Tibial artery (tissue), 4 donors: ENCODE results near the gene GPRC5B.

ENCODE experiments used
- DNase-seq, 2 donors: peaks; one replicate each; pipeline ENCODE4 v3.0.0-alpha.2; 2019
- H3K27ac ChIP-seq, 2 donors: fragments of 200-600 bp; sonication (generic) in 1 of 2; 1 replicate in 1 of 2; 2 replicates in 1 of 2; pipeline ENCODE4 v1.5.1; 2018 to 2019; ENCODE audit warnings: mild to moderate bottlenecking in 1 of 2
- H3K27me3 ChIP-seq, 2 donors: fragments of 200-600 bp; sonication (generic) in 1 of 2; one replicate each; pipeline versions ENCODE4 v1.5.1 to v1.6.0; 2016 to 2019
- H3K36me3 ChIP-seq, 3 donors: fragments of 200-600 bp; sonication (generic) in 2 of 3; one replicate each; pipeline ENCODE4 v1.5.1; 2016 to 2019; ENCODE audit warnings: mild to moderate bottlenecking in 2 of 3
- H3K4me1 ChIP-seq, 4 donors: fragments of 200-600 bp; sonication (generic) in 2 of 4; 1 replicate in 3 of 4; 2 replicates in 1 of 4; pipeline ENCODE4 v1.5.1; 2016 to 2019
- H3K4me3 ChIP-seq, 2 donors: fragments of 200-600 bp; sonication (generic) in 1 of 2; 1 replicate in 1 of 2; 2 replicates in 1 of 2; pipeline ENCODE4 v1.5.1; 2018 to 2019; ENCODE audit warnings: mild to moderate bottlenecking in 2 of 2
- H3K9me3 ChIP-seq, 3 donors: fragments of 200-600 bp; sonication (generic) in 1 of 3; one replicate each; pipeline ENCODE4 v1.5.1; 2016 to 2019
- CTCF ChIP-seq, 2 experiments: fragments of 200-600 bp in 1 of 2; fragments of 450-650 bp in 1 of 2; IDR thresholded peaks; one replicate each; pipeline ENCODE4 v1.5.1; 2017 to 2019; ENCODE audit warnings: antibody characterized with exemption in 2 of 2, mild to moderate bottlenecking in 1 of 2, moderate library complexity in 1 of 2
- intact Hi-C: fragments of 100-400 bp; cut with DNase I; formaldehyde crosslinking; loops from one replicate; pipeline ENCODE4 v1.15.0; 2023; ENCODE audit warnings: low total_unique reads

Gene GPRC5B

GRCh38 chr16:19913340-19913645 lies 28.6 kb upstream of the GPRC5B start:
- TF ChIP-seq CTCF (IDR thresholded peaks at IDR 0.05), result no peak
- H3K27me3 ChIP-seq, result peaks cover 0 to 25% of the 10 kb centered on the region in 2 donors
- H3K4me3 ChIP-seq, result no peak overlapping the region
- no peaks in the 10 kb centered on the region for H3K4me1 ChIP-seq
- intact Hi-C loops, result no loop called here
- no peaks in the 10 kb centered on the region for H3K36me3 ChIP-seq
- no peak for DNase-seq
- H3K9me3 ChIP-seq, result no peaks in the 10 kb centered on the region
- H3K27ac ChIP-seq, result no peak overlapping the region

DNA sequence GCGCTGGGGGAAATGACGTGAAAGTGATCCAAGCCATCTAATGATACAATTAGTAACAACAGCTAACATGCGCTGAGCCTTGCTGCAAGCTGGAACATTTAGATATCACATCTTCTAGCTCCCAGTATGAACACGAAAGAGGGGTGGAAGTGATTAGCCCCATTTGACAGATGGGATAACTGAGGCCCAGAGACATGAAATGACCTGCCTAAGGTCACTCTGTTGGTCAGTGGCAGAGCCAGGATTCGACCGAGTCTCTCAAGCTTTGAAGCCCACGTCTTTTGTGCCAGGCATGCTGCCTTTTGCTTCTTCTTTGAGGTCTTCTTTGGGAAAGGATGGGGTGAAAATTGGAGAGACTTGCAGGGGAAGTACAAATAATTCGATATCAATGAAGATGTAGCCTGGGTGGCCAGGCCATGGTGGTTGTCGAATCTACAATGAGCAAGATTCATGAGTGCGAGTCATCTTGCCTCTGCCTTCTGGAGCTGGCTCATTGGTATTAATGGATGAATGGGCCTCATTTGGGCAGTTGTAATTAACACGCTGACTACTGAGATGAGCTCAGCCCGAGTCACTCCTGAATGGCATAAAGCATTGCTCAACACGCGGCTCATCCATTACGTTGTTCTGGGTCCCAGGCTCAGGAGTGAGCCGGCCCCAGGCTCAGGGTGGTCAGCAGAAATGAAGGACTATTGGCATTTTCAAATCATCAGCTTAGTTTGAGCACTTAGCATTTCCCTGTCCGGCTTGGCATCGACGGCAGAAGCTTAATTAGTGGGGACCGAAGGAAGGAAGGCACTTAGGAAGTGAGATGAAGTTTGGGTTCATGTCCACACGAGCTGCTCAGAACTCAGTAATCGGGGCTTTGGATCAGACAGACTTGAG lies 28.0 kb upstream of the GPRC5B start:
- Histone ChIP-seq H3K27ac (no peak overlapping the region), H3K27me3 (peaks cover 0 to 31% of the 10 kb centered on the region in 2 donors), H3K4me1 (no peaks in the 10 kb centered on the region), H3K36me3 (no peaks in the 10 kb centered on the region), H3K4me3 (no peak overlapping the region), H3K9me3 (no peaks in the 10 kb centered on the region)
- no peak for DNase-seq
- TF ChIP-seq CTCF (IDR thresholded peaks at IDR 0.05), result no peak
- intact Hi-C loops, result no loop called here

DNA sequence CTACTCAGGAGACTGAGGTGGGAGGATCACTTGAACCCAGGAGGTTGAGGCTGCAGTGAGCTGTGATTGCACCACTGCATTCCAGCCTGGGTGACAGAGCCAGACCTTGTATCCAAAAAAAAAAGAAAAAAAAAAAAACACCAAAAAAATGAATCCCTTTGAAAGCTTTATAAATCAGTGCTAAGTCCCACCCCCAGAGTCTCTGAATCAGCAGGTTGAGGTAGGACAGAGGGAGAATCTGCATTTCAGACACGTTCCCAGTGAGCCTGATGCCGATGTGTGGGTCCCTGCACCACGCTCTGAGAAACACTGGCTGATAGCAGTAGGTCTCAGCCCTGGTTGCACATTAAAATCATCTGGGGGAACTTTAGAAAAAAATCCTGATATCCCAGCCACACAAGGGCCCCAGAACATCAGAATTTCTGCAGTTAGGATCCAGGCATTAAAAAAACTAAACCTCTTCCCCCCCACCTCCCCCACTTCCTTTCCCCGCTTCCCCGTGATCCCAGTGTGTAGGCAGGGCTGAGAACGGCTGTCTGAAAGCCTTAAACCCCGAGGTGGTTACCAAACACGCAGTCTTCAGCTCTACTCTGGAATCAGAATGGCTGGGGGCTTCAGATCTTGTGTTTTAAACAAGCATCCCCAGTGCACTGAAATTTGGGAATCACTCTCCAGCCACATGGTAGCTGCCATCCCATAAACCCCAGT lies 27.3 kb upstream of the GPRC5B start:
- no peak overlapping the region for H3K27ac ChIP-seq
- no peaks in the 10 kb centered on the region for H3K36me3 ChIP-seq
- intact Hi-C loops, result no loop called here
- no peaks in the 10 kb centered on the region for H3K4me1 ChIP-seq
- no peak for DNase-seq
- H3K27me3 ChIP-seq, result peaks cover 0 to 29% of the 10 kb centered on the region in 2 donors
- no peaks in the 10 kb centered on the region for H3K9me3 ChIP-seq
- no peak overlapping the region for H3K4me3 ChIP-seq
- no peak for TF ChIP-seq CTCF (IDR thresholded peaks at IDR 0.05)

DNA sequence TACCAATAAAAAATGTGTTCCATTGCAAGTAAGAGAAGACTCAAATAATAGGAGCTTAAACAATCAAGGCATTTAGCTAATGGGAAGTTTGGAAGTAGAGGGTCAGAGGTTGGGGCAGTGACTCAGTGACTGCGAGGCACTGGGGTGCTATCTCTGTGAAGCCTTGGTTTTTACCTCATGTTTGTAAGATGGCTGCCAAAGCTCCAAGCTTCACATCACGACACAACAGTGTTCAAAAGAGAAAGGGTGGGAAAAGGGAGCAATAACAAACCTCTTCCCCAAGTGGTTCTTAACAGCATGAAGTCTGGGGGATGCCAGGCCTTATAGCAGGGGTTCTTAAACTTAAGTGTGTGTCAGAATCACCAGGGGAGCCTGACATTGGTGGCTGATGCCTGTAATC lies 26.6 kb upstream of the GPRC5B start:
- Histone ChIP-seq H3K27me3 (peaks cover 0 to 29% of the 10 kb centered on the region in 2 donors), H3K4me3 (no peak overlapping the region), H3K27ac (no peak overlapping the region), H3K4me1 (no peaks in the 10 kb centered on the region), H3K36me3 (no peaks in the 10 kb centered on the region), H3K9me3 (no peaks in the 10 kb centered on the region)
- intact Hi-C loops, result no loop called here
- no peak for TF ChIP-seq CTCF (IDR thresholded peaks at IDR 0.05)
- no peak for DNase-seq

- intact Hi-C loops, result loop anchor here (10.0 kb wide), 1 partner anchor 475 kb away; no protein-coding TSS in a partner anchor
- Histone ChIP-seq H3K27ac (no peak overlapping the region), H3K36me3 (no peaks in the 10 kb centered on the region), H3K9me3 (no peaks in the 10 kb centered on the region), H3K4me3 (no peak overlapping the region), H3K27me3 (peaks cover 0 to 29% of the 10 kb centered on the region in 2 donors), H3K4me1 (no peaks in the 10 kb centered on the region)
- TF ChIP-seq CTCF (IDR thresholded peaks at IDR 0.05), result no peak
- no peak for DNase-seq
These were observed 25.2 kb upstream of the GPRC5B start for GRCh38 chr16:19909750-19910322.
